ENCODE results near the gene ZFP28.

Gene ZFP28

GRCh38 chr19:56601375-56601774 lies 62.6 kb downstream of the ZFP28 start:
- Histone ChIP-seq H3K27me3 (ENCODE audit: control insufficient read depth, insufficient read depth, low read length) (no peaks in the 10 kb centered on the region), H3K9ac (ENCODE audit: low read depth, low read length) (no peak overlapping the region), H3K9me3 (replicated peaks; ENCODE audit: low read length) (peaks cover 9% of the 10 kb centered on the region), H3K4me2 (ENCODE audit: low read length) (no peak overlapping the region), H3K36me3 (ENCODE audit: insufficient read depth, low read length) (peaks cover 49% of the 10 kb centered on the region), H3K4me3 (ENCODE audit: low read length) (no peak overlapping the region), H3K4me1 (ENCODE audit: control insufficient read depth, insufficient read depth, low read length) (peaks cover under 1% of the 10 kb centered on the region)

DNA sequence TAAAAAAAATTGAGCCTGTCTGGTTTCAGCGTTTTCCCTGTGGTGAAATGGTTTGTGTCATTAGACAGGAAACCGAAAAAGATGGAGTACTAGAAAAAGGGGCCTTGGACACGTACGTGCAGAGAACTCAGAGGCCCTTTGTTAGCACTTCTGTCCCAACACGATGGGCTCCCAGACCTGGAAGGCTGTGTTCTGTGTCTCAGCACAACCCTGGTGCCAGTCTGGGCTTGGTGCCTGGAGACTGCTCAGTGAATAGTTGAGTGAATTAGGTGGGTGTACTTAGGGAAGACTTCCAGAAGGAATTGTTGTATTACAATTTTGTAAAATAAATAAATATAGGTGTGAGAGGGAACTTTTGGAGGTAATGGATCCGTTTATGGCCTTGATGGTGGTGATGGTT lies 65.1 kb downstream of the ZFP28 start:
- peaks cover 3% of the 10 kb centered on the region for H3K9me3 ChIP-seq (replicated peaks; ENCODE audit: low read length)

More for the DNA sequence above, 65.1 kb downstream of the ZFP28 start:
- Histone ChIP-seq H3K4me3 (ENCODE audit: low read length) (no peak overlapping the region), H3K9ac (ENCODE audit: low read depth, low read length) (no peak overlapping the region), H3K27me3 (ENCODE audit: control insufficient read depth, insufficient read depth, low read length) (no peaks in the 10 kb centered on the region), H3K36me3 (ENCODE audit: insufficient read depth, low read length) (peaks cover 39% of the 10 kb centered on the region), H3K4me1 (ENCODE audit: control insufficient read depth, insufficient read depth, low read length) (no peaks in the 10 kb centered on the region), H3K4me2 (ENCODE audit: low read length) (no peak overlapping the region)

Measured in skeletal muscle satellite cell (primary cell).